GM15510 (cell line): Measurements from ENCODE around the gene NOL8.

Experiments used
- POLR2A ChIP-seq: IDR thresholded peaks from 3 replicates; pipeline ENCODE4 v1.6.1; 2011; ENCODE audit warnings: borderline replicate concordance; ENCODE audit not compliant: insufficient read length; ENCODE audit errors: extremely low read depth

The NOL8 gene

GRCh38 chr9:92325269-92325990 lies at the start of gene NOL8, which contains the start of gene CENPP:
TSS of gene NOL8 (minus strand) at chr9:92325350. CDS start at chr9:92324161, 1,189 bp downstream.
TSS of gene CENPP (plus strand) at chr9:92325953.
- TF ChIP-seq POLR2A: peak; percentile 78

- TF ChIP-seq POLR2A: no peak
These were observed 48.0 kb upstream of the NOL8 start for GRCh38 chr9:92373167-92373566.

- no peak for TF ChIP-seq POLR2A
These were observed 43.9 kb upstream of the NOL8 start for GRCh38 chr9:92369075-92369474.

- no peak for TF ChIP-seq POLR2A
These were observed 34.9 kb upstream of the NOL8 start for GRCh38 chr9:92360083-92360482.

- TF ChIP-seq POLR2A: no peak
These were observed 34.3 kb upstream of the NOL8 start for GRCh38 chr9:92359394-92359995.

- no peak for TF ChIP-seq POLR2A
These were observed 27.9 kb upstream of the NOL8 start for GRCh38 chr9:92353051-92353450.

GRCh38 chr9:92350740-92351133 lies 25.6 kb upstream of the NOL8 start:
- no peak for TF ChIP-seq POLR2A

GRCh38 chr9:92349771-92350739 lies 24.9 kb upstream of the NOL8 start:
- TF ChIP-seq POLR2A: no peak

GRCh38 chr9:92345582-92345981 lies 20.4 kb upstream of the NOL8 start:
- no peak for TF ChIP-seq POLR2A

- TF ChIP-seq POLR2A: no peak
These were observed 17.8 kb upstream of the NOL8 start for GRCh38 chr9:92342825-92343488.

GRCh38 chr9:92341578-92341977 lies 16.4 kb upstream of the NOL8 start:
- no peak for TF ChIP-seq POLR2A

GRCh38 chr9:92333282-92333634 lies 8.1 kb upstream of the NOL8 start:
- no peak for TF ChIP-seq POLR2A

- TF ChIP-seq POLR2A: no peak
These were observed 7.6 kb upstream of the NOL8 start for GRCh38 chr9:92332577-92333281.

GRCh38 chr9:92328225-92328624 lies 3.1 kb upstream of the NOL8 start:
- TF ChIP-seq POLR2A: no peak
